HCT116 (cell line): ENCODE results near the gene ATP1A1. TPM values are rescaled to one million over a fixed set of nuclear protein-coding genes. Genes with fewer than 3 reads are reported as not detected.

Source experiments
- ATAC-seq: fragments of 200-7000 bp; cut with Tn5 transposase; 2 replicates; pipeline ENCODE4 v1.9.1; 2020; ENCODE audit warnings: mild to moderate bottlenecking, moderate library complexity
- BruUV-seq: library from RNA; stranded (reverse); fragments of 400-500 nt; replicated peaks from 2 replicates; lab custom pipeline; 2021; lab: Mats Ljungman, UMichigan
- CTCF ChIA-PET: fragments of 300-600 bp; sonication (Branson Sonifier 250); formaldehyde crosslinking; loops from one replicate; lab custom pipeline; 2021; ENCODE audit warnings: antibody characterized with exemption; lab: Charles Lee
- POLR2A ChIA-PET: fragments of 300-600, 350-600 bp; sonication (Branson Sonifier 250); formaldehyde crosslinking; loops from one replicate; lab custom pipeline; 2021; ENCODE audit warnings: antibody characterized with exemption; lab: Charles Lee
- RAD21 ChIA-PET, 2 experiments: fragments of 300-600 bp; sonication (Branson Sonifier 250); formaldehyde crosslinking; loops; one replicate each; lab custom pipeline; 2023; ENCODE audit warnings: low total read pairs in 2 of 2; ENCODE audit not compliant: uncharacterized antibody in 2 of 2, unreplicated experiment in 2 of 2, low non-redundant PET in 1 of 2; lab: Charles Lee
- DNase-seq: peaks from one replicate; pipeline ENCODE4 v3.0.0-alpha.2; 2010; ENCODE audit warnings: low read depth, low spot score
- H2AFZ ChIP-seq: fragments of 200-600 bp; shearing (Covaris generic), sonication (generic); 2 replicates; pipeline ENCODE4 v1.6.1; 2017; ENCODE audit warnings: low read depth, mixed run types, mixed read lengths, antibody characterized with exemption, low read length; ENCODE audit not compliant: poor library complexity, severe bottlenecking
- H3K27ac ChIP-seq: 2 replicates; pipeline ENCODE4 v1.5.1; 2012; ENCODE audit warnings: low read depth, low read length
- H3K27me3 ChIP-seq: fragments of 200-600 bp; sonication (generic); 2 replicates; pipeline ENCODE4 v1.6.1; 2016; ENCODE audit warnings: mixed run types, low read length, mixed read lengths; ENCODE audit not compliant: insufficient read depth
- H3K36me3 ChIP-seq, 2 experiments: fragments of 200-500 bp in 1 of 2; fragments of 200-600 bp in 1 of 2; sonication (Bioruptor generic) in 1 of 2; sonication (generic) in 1 of 2; 2 replicates each; pipeline versions ENCODE4 v1.5.1 to v1.6.1; 2014 to 2016; ENCODE audit warnings: low read length in 2 of 2, inconsistent platforms in 1 of 2, mixed read lengths in 1 of 2, mixed run types in 1 of 2; ENCODE audit not compliant: insufficient read depth in 2 of 2, control insufficient read depth in 1 of 2
- H3K4me1 ChIP-seq, 2 experiments: fragments of 200-600 bp in 1 of 2; sonication (generic) in 1 of 2; 2 replicates each; pipeline versions ENCODE4 v1.5.1 to v1.6.1; 2012 to 2017; ENCODE audit warnings: low read length in 2 of 2, inconsistent platforms in 1 of 2, mild to moderate bottlenecking in 1 of 2, mixed read lengths in 1 of 2, mixed run types in 1 of 2, moderate library complexity in 1 of 2; ENCODE audit not compliant: insufficient read depth in 2 of 2, control insufficient read depth in 1 of 2
- H3K4me2 ChIP-seq: fragments of 200-600 bp; sonication (generic); 2 replicates; pipeline ENCODE4 v1.6.1; 2017; ENCODE audit warnings: mixed run types, low read length, mixed read lengths
- H3K4me3 ChIP-seq, 2 experiments: fragments of 200-600 bp in 1 of 2; sonication (generic) in 1 of 2; replicated peaks in 1 of 2; 2 replicates each; pipeline ENCODE4 v1.5.1; 2011 to 2016; ENCODE audit warnings: low read length in 2 of 2, control low read depth in 1 of 2, low read depth in 1 of 2, mild to moderate bottlenecking in 1 of 2, mixed read lengths in 1 of 2, mixed run types in 1 of 2
- H3K79me2 ChIP-seq: fragments of 200-600 bp; sonication (generic); 2 replicates; pipeline ENCODE4 v1.6.1; 2017; ENCODE audit warnings: mild to moderate bottlenecking, mixed run types, low read length, moderate library complexity, mixed read lengths; ENCODE audit not compliant: insufficient read depth
- H3K9ac ChIP-seq: fragments of 200-600 bp; sonication (generic); 2 replicates; pipeline ENCODE4 v1.6.1; 2016; ENCODE audit warnings: low read length, mixed read lengths
- H3K9me2 ChIP-seq: fragments of 200-600 bp; sonication (generic), shearing (Covaris generic); 2 replicates; pipeline ENCODE4 v1.6.1; 2017; ENCODE audit warnings: mixed run types, mild to moderate bottlenecking, moderate library complexity; ENCODE audit not compliant: insufficient read depth
- H3K9me3 ChIP-seq, 2 experiments: fragments of 200-500 bp in 1 of 2; fragments of 200-600 bp in 1 of 2; sonication (Bioruptor generic) in 1 of 2; sonication (generic) in 1 of 2; 2 replicates each; pipeline ENCODE4 v1.6.1; 2014 to 2017; ENCODE audit warnings: low read length in 2 of 2, mixed read lengths in 2 of 2, inconsistent platforms in 1 of 2, low read depth in 1 of 2, mild to moderate bottlenecking in 1 of 2, mixed run types in 1 of 2, moderate library complexity in 1 of 2; ENCODE audit not compliant: control insufficient read depth in 1 of 2, insufficient read depth in 1 of 2
- H4K20me1 ChIP-seq: fragments of 200-600 bp; sonication (generic), shearing (Covaris generic); 2 replicates; pipeline ENCODE4 v1.6.1; 2017; ENCODE audit warnings: mixed run types, mild to moderate bottlenecking, moderate library complexity; ENCODE audit not compliant: insufficient read depth
- ATF3 ChIP-seq: IDR thresholded peaks from 2 replicates; pipeline ENCODE4 v1.6.1; 2012
- FOSL1 ChIP-seq: IDR thresholded peaks from 2 replicates; pipeline ENCODE4 v1.6.1; 2012; ENCODE audit warnings: low read depth
- SIN3A ChIP-seq: IDR thresholded peaks from 2 replicates; pipeline ENCODE4 v1.6.1; 2012; ENCODE audit warnings: low read depth
- SP1 ChIP-seq: IDR thresholded peaks from 2 replicates; pipeline ENCODE4 v1.6.1; 2012; ENCODE audit warnings: low read depth
- SRF ChIP-seq: IDR thresholded peaks from 2 replicates; pipeline ENCODE4 v1.6.1; 2012; ENCODE audit warnings: low read depth
- TCF7L2 ChIP-seq: IDR thresholded peaks from 2 replicates; pipeline ENCODE4 v1.7.0; 2011; ENCODE audit warnings: borderline replicate concordance, inconsistent platforms; ENCODE audit not compliant: insufficient read depth, insufficient read length; ENCODE audit errors: extremely low read depth
- ZNF274 ChIP-seq: fragments of 200-500 bp; sonication (Bioruptor generic); IDR thresholded peaks from 2 replicates; pipeline ENCODE4 v1.6.1; 2014; ENCODE audit warnings: mild to moderate bottlenecking, low read depth, low read length, inconsistent platforms
- intact Hi-C: fragments of 100-400 bp; cut with micrococcal nuclease; formaldehyde crosslinking; loops from 2 replicates; pipeline ENCODE4 v1.10.0; 2022
- total RNA-seq: library from RNA; stranded (reverse); gene quantifications from one replicate; pipeline ENCODE4 v1.2.1, GENCODE V29; 2021; ENCODE audit not compliant: unreplicated experiment

The ATP1A1 gene
- total RNA-seq, 1 experiment from 2014 or later, result 290 TPM

GRCh38 chr1:116429821-116430374 lies 56.9 kb downstream of the ATP1A1 start:
- Histone ChIP-seq H3K27ac (no peak overlapping the region), H3K4me1 (no peaks in the 10 kb centered on the region), H3K79me2 (no peaks in the 10 kb centered on the region), H3K27me3 (no peaks in the 10 kb centered on the region), H3K9me3 (no peaks in the 10 kb centered on the region), H3K4me2 (no peak overlapping the region), H2AFZ (no peak overlapping the region), H3K9me2 (no peaks in the 10 kb centered on the region), H3K36me3 (no peaks in the 10 kb centered on the region), H3K4me3 (no peak overlapping the region), H3K9ac (no peak overlapping the region), H4K20me1 (no peaks in the 10 kb centered on the region)
- BruUV-seq, result no TSS peak
- CTCF ChIA-PET, result no interaction called here
- POLR2A ChIA-PET, result interaction anchor here (2.1 kb wide), 1 partner anchor 12 kb away, joined by 6 read pairs; no protein-coding TSS in a partner anchor
- RAD21 ChIA-PET, result no interaction called here
- intact Hi-C loops, result no loop called here
- DNase-seq (no peak), ATAC-seq (no peak)
- TF ChIP-seq SIN3A (no peak), ATF3 (no peak), TCF7L2 (no peak), ZNF274 (no peak)

GRCh38 chr1:116431870-116432500 lies 58.9 kb downstream of the ATP1A1 start:
- no peaks in the 10 kb centered on the region for H3K27me3 ChIP-seq
- H3K9me2 ChIP-seq, result no peaks in the 10 kb centered on the region
- H2AFZ ChIP-seq, result no peak overlapping the region
- CTCF ChIA-PET, result no interaction called here
- POLR2A ChIA-PET, result no interaction called here
- no peaks in the 10 kb centered on the region for H4K20me1 ChIP-seq
- DNase-seq, result no peak
- H3K9me3 ChIP-seq, result no peaks in the 10 kb centered on the region
- RAD21 ChIA-PET, result no interaction called here
- no peak overlapping the region for H3K4me3 ChIP-seq
- H3K36me3 ChIP-seq, result no peaks in the 10 kb centered on the region
- ATAC-seq, result no peak
- TF ChIP-seq ZNF274, result no peak
- no peak for TF ChIP-seq SRF
- TF ChIP-seq FOSL1, result no peak
- no peak for TF ChIP-seq SIN3A
- TF ChIP-seq SP1, result no peak
- H3K9ac ChIP-seq, result no peak overlapping the region
- H3K27ac ChIP-seq, result no peak overlapping the region
- no peaks in the 10 kb centered on the region for H3K79me2 ChIP-seq
- no peak overlapping the region for H3K4me2 ChIP-seq
- no peaks in the 10 kb centered on the region for H3K4me1 ChIP-seq
- BruUV-seq, result no TSS peak
- intact Hi-C loops, result no loop called here
